HepG2 (cell line): Measurements from ENCODE around the gene RNASE8. TPM values are rescaled to one million over a fixed set of nuclear protein-coding genes. Genes with fewer than 3 reads are reported as not detected.

ENCODE experiments used
- ATRX ChIP-seq: sonication (generic); formaldehyde crosslinking; IDR thresholded peaks from 2 replicates; pipeline ENCODE4 v1.4.0; 2020; ENCODE audit warnings: missing genetic modification reagents, borderline replicate concordance
- CHCHD3 ChIP-seq: sonication (generic); formaldehyde crosslinking; IDR thresholded peaks from 2 replicates; pipeline ENCODE4 v1.8.0; 2022; ENCODE audit warnings: mild to moderate bottlenecking, missing genetic modification reagents, moderate library complexity
- DNMT1 ChIP-seq: sonication (generic); formaldehyde crosslinking; IDR thresholded peaks from 2 replicates; pipeline ENCODE4 v1.5.1; 2020; ENCODE audit warnings: mild to moderate bottlenecking, missing genetic modification reagents
- GZF1 ChIP-seq: sonication (generic); formaldehyde crosslinking; IDR thresholded peaks from 2 replicates; pipeline ENCODE4 v1.5.1; 2020; ENCODE audit warnings: mild to moderate bottlenecking, missing genetic modification reagents
- HCFC1 ChIP-seq: fragments of 150-350 bp; IDR thresholded peaks from 2 replicates; pipeline ENCODE4 v1.6.1; 2014; ENCODE audit warnings: low read depth, low read length
- KLF16 ChIP-seq, 2 experiments: sonication (generic) in 1 of 2; formaldehyde crosslinking in 1 of 2; IDR thresholded peaks; 2 replicates each; pipeline versions ENCODE4 v1.6.1 to v1.8.0; 2016 to 2023; ENCODE audit warnings: missing genetic modification reagents in 2 of 2, missing compliant biosample characterization in 1 of 2
- KLF6 ChIP-seq: IDR thresholded peaks from 2 replicates; pipeline ENCODE4 v1.8.0; 2016; ENCODE audit warnings: missing biosample characterization, missing genetic modification reagents
- MBNL3 ChIP-seq: fragments of 250-450 bp; sonication (Bioruptor Pico); conservative IDR thresholded peaks from 2 replicates; pipeline ENCODE4 v1.8.0; 2022; ENCODE audit warnings: mild to moderate bottlenecking, inconsistent platforms
- MIER3 ChIP-seq: IDR thresholded peaks from 2 replicates; pipeline ENCODE4 v1.6.1; 2016; ENCODE audit warnings: missing compliant biosample characterization, borderline replicate concordance
- MXI1 ChIP-seq: IDR thresholded peaks from 3 replicates; pipeline ENCODE4 v1.6.1; 2012; ENCODE audit warnings: low read depth, low read length, inconsistent platforms, borderline replicate concordance
- NFKBIZ ChIP-seq: IDR thresholded peaks from 2 replicates; pipeline ENCODE4 v1.6.1; 2018; ENCODE audit warnings: missing genetic modification reagents, missing compliant biosample characterization
- PHF21A ChIP-seq: sonication (generic); formaldehyde crosslinking; IDR thresholded peaks from 2 replicates; pipeline ENCODE4 v1.5.0; 2020; ENCODE audit warnings: mild to moderate bottlenecking, missing genetic modification reagents
- PLRG1 ChIP-seq: fragments of 450-650 bp; conservative IDR thresholded peaks from 2 replicates; pipeline ENCODE4 v1.6.1; 2016
- RBM22 ChIP-seq: fragments of 200-400 bp; formaldehyde crosslinking; optimal IDR thresholded peaks from 2 replicates; pipeline ENCODE3; 2017; ENCODE audit warnings: mild to moderate bottlenecking, low read length, moderate library complexity
- SIX1 ChIP-seq: sonication (generic); formaldehyde crosslinking; IDR thresholded peaks from 2 replicates; pipeline ENCODE4 v1.4.0; 2020; ENCODE audit warnings: missing genetic modification reagents, borderline replicate concordance
- SMC3 ChIP-seq: IDR thresholded peaks from 2 replicates; pipeline ENCODE4 v1.6.1; 2011; ENCODE audit warnings: low read length, improper control_type of control experiment
- TAF1 ChIP-seq: sonication (generic); formaldehyde crosslinking; IDR thresholded peaks from 2 replicates; pipeline ENCODE4 v1.4.0; 2020; ENCODE audit warnings: missing genetic modification reagents
- TBP ChIP-seq: sonication (generic); formaldehyde crosslinking; IDR thresholded peaks from 2 replicates; pipeline ENCODE4 v1.5.0; 2020; ENCODE audit warnings: missing genetic modification reagents
- TSC22D2 ChIP-seq: sonication (generic); formaldehyde crosslinking; IDR thresholded peaks from 2 replicates; pipeline ENCODE4 v1.5.1; 2020; ENCODE audit warnings: missing genetic modification reagents, mild to moderate bottlenecking, borderline replicate concordance
- ZMYM2 ChIP-seq: sonication (generic); formaldehyde crosslinking; IDR thresholded peaks from 2 replicates; pipeline ENCODE4 v1.8.0; 2022; ENCODE audit warnings: mild to moderate bottlenecking, missing genetic modification reagents
- ZNF124 ChIP-seq: sonication (generic); formaldehyde crosslinking; IDR thresholded peaks from 2 replicates; pipeline ENCODE4 v1.4.0; 2020; ENCODE audit warnings: missing genetic modification reagents
- ZNF205 ChIP-seq: IDR thresholded peaks from 2 replicates; pipeline ENCODE4 v1.6.1; 2018; ENCODE audit warnings: missing biosample characterization, missing genetic modification reagents
- ZNF230 ChIP-seq: sonication (generic); formaldehyde crosslinking; IDR thresholded peaks from 2 replicates; pipeline ENCODE4 v1.4.0; 2020; ENCODE audit warnings: mild to moderate bottlenecking, missing genetic modification reagents
- ZNF260 ChIP-seq: sonication (generic); formaldehyde crosslinking; IDR thresholded peaks from 2 replicates; pipeline ENCODE4 v1.4.0; 2020; ENCODE audit warnings: missing genetic modification reagents, low read depth, mild to moderate bottlenecking, borderline replicate concordance
- ZNF34 ChIP-seq: sonication (generic); formaldehyde crosslinking; IDR thresholded peaks from 2 replicates; pipeline ENCODE4 v1.4.0; 2020; ENCODE audit warnings: mild to moderate bottlenecking, missing genetic modification reagents, borderline replicate concordance
- ZNF441 ChIP-seq: sonication (generic); formaldehyde crosslinking; IDR thresholded peaks from 2 replicates; pipeline ENCODE4 v1.7.0; 2021; ENCODE audit warnings: missing genetic modification reagents, borderline replicate concordance
- ZNF605 ChIP-seq: sonication (generic); formaldehyde crosslinking; IDR thresholded peaks from 2 replicates; pipeline ENCODE4 v1.8.0; 2022; ENCODE audit warnings: mild to moderate bottlenecking, missing genetic modification reagents
- ZNF720 ChIP-seq: sonication (generic); formaldehyde crosslinking; IDR thresholded peaks from 2 replicates; pipeline ENCODE4 v1.4.0; 2020; ENCODE audit warnings: missing genetic modification reagents
- polyA plus RNA-seq, 8 experiments: library from polyadenylated mRNA; depleted of rRNA in 3 of 8; stranded (reverse) in 7 of 8; unstranded in 1 of 8; fragments of >200 nt; fragmentation: Illumina TruSeq in 4 of 8; extraction: Trizol in 4 of 8; gene quantifications; 2 replicates each; pipeline versions ENCODE4 v1.2.1 to v1.2.3, GENCODE V29; 2011 to 2016; ENCODE audit warnings: low read depth in 4 of 8, missing spikeins in 1 of 8, mixed read lengths in 1 of 8; ENCODE audit not compliant: insufficient read depth in 1 of 8
- total RNA-seq, 5 experiments: library from RNA; depleted of rRNA; stranded (reverse); fragments of >200 nt; fragmentation: Illumina TruSeq; extraction: Trizol; gene quantifications; 2 replicates each; pipeline ENCODE4 v1.2.3, GENCODE V29; 2016; ENCODE audit warnings: low read depth in 1 of 5
- TF ChIP-seq, protein P1 (sequence below): sonication (generic); formaldehyde crosslinking; IDR thresholded peaks from 2 replicates; pipeline ENCODE4 v1.5.1; 2020; ENCODE audit warnings: missing genetic modification reagents, mild to moderate bottlenecking, borderline replicate concordance
- TF ChIP-seq, protein P2 (sequence below): sonication (generic); formaldehyde crosslinking; IDR thresholded peaks from 2 replicates; pipeline ENCODE4 v1.4.0; 2020; ENCODE audit warnings: mild to moderate bottlenecking, missing genetic modification reagents
- TF ChIP-seq, protein P3 (sequence below): fragments of 450-650 bp; IDR thresholded peaks from 2 replicates; pipeline ENCODE4 v1.6.1; 2017

The RNASE8 gene
- total and polyA plus RNA-seq, 2 of the 13 experiments (the other 11 are each of a cell fraction or from before 2014, with no cell fraction given) = not detected

DNA sequence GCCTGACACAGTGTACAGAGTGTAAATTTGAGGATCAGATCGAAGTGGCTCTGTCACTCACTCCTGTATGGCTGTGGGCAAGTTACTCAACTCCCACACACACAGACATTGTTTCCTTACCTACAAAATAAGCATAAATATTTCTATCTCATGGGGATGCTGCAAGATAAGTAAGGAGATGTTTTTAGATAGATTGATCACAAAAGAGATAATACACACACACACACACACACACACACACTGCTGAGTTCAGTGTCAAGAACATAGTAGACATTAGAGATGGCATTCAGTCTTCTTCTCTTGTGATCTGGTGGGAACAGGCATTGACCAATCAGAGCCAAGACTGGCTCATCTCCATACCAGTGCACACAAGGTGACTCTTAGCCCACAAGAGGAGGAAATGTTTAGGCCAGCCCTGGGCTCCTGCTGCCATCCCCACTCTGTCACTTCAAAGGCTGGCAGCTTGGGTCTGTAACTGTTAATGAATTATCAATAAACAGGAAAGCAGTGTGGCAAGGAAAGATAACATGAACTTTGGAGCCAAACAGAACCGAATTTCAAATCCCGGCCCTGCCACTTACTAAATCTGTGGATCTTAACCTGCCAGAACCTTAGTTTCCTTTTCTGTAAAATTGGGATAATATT is 3.4 kb upstream of the RNASE8 start (continued):
- TF ChIP-seq CHCHD3 (CRISPR knock-in tag) (no peak), ZNF230 (CRISPR knock-in tag) (0 out of 2 replicates have a peak, but pooled peaks have one; percentile 57), PLRG1 (no peak), HCFC1 (no peak), MBNL3 (no peak), KLF16 (CRISPR knock-in tag; IDR thresholded peaks at IDR 0.05) (peak in 1 of 2 experiments; percentile 77; a peak in 2 of 4 replicates), DNMT1 (CRISPR knock-in tag) (no peak), KLF6 (peak; percentile 92), ZNF720 (no peak), SIX1 (CRISPR knock-in tag) (no peak; the same call in 1 of the 2 replicates), ZNF124 (CRISPR knock-in tag) (peak; percentile 83), ZNF205 (CRISPR knock-in tag) (peak; percentile 85; the same call in 1 of the 2 replicates), PHF21A (CRISPR knock-in tag) (peak; percentile 99), GZF1 (CRISPR knock-in tag) (0 out of 2 replicates have a peak, but pooled peaks have one; percentile 36), MXI1 (peak; percentile 41; the same call in 1 of the 3 replicates), ZNF605 (CRISPR knock-in tag) (peak; percentile 98), MIER3 (CRISPR knock-in tag) (no peak; the same call in 1 of the 2 replicates), RBM22 (no peak), ZMYM2 (CRISPR knock-in tag) (peak; percentile 77; the same call in 1 of the 2 replicates), SMC3 (peak; percentile 18), NFKBIZ (no peak; the same call in 1 of the 2 replicates), ZNF260 (CRISPR knock-in tag) (no peak), TAF1 (CRISPR knock-in tag) (peak; percentile 50; the same call in 1 of the 2 replicates), ZNF34 (peak; percentile 81; the same call in 1 of the 2 replicates), TBP (CRISPR knock-in tag) (no peak; the same call in 1 of the 2 replicates), ATRX (CRISPR knock-in tag) (no peak), ZNF441 (CRISPR knock-in tag) (peak; percentile 87), TSC22D2 (0 out of 2 replicates have a peak, but pooled peaks have one; percentile 54)
- TF ChIP-seq, protein P1, sequence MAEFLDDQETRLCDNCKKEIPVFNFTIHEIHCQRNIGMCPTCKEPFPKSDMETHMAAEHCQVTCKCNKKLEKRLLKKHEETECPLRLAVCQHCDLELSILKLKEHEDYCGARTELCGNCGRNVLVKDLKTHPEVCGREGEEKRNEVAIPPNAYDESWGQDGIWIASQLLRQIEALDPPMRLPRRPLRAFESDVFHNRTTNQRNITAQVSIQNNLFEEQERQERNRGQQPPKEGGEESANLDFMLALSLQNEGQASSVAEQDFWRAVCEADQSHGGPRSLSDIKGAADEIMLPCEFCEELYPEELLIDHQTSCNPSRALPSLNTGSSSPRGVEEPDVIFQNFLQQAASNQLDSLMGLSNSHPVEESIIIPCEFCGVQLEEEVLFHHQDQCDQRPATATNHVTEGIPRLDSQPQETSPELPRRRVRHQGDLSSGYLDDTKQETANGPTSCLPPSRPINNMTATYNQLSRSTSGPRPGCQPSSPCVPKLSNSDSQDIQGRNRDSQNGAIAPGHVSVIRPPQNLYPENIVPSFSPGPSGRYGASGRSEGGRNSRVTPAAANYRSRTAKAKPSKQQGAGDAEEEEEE (CRISPR knock-in tag) = no peak
- TF ChIP-seq, protein P2, sequence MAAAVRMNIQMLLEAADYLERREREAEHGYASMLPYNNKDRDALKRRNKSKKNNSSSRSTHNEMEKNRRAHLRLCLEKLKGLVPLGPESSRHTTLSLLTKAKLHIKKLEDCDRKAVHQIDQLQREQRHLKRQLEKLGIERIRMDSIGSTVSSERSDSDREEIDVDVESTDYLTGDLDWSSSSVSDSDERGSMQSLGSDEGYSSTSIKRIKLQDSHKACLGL = no peak
- TF ChIP-seq, protein P3, sequence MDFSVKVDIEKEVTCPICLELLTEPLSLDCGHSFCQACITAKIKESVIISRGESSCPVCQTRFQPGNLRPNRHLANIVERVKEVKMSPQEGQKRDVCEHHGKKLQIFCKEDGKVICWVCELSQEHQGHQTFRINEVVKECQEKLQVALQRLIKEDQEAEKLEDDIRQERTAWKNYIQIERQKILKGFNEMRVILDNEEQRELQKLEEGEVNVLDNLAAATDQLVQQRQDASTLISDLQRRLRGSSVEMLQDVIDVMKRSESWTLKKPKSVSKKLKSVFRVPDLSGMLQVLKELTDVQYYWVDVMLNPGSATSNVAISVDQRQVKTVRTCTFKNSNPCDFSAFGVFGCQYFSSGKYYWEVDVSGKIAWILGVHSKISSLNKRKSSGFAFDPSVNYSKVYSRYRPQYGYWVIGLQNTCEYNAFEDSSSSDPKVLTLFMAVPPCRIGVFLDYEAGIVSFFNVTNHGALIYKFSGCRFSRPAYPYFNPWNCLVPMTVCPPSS = no peak
